NCI-H345 treated with DMSO at 0.1 percent for 48 hours (cell line): ENCODE measurements around the gene DYDC2.
"Not testable (repeated sequence)": the region's sequence is repeated elsewhere in the genome, so short reads cannot be mapped to it uniquely, and the experiment has no call there.

ENCODE experiments used
- DNase-seq: peaks from one replicate; lab custom pipeline; 2025; ENCODE audit not compliant: unreplicated experiment; lab: John Stamatoyannopoulos, UW

The DYDC2 gene

DNA sequence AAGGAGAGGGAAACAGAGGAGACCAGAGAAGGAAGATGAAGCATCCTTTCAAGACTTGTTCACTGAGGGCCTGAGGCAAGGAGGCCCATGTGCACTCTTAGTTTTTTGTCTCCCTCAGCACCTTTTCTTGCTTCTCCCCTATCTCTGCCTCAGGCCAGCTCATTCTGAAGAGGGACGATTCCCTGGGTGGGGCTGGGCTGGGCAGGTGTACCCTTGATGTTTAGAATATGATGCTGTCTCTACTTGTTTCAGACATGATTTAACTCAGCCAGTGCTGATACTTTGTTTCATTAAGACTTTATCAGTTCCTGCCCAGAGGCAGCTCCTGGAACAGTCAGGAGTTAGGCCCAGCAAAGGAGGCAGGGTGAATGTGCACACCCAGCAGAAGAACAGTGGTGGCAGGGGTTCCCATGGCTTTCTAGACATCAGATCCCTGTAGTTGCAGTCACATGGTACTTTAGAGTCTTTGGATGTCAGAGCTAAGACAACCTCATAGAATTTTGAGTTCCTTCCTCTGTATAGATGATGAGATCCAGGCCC lies 55.2 kb downstream of the DYDC2 start:
- no peak for DNase-seq

DNA sequence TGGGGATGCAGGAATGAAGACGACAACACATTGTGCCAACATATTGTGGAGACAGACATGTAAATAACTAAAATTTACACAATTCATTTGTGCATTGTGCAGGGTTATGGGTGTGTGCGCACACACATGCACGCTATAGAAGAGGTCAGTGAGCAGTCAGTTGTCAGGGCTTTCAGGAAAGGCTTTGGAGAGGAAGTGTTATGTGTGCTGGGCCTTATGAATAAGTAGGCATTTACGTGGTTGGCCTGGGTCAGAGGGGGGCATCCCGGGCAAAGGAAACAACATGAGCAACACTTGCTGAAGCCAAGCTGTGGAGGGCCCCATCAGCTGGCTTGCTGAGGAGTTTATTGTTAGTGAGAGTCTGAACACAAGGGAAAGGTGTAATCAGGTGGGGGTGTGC lies 55.9 kb downstream of the DYDC2 start:
- DNase-seq = no peak

DNA sequence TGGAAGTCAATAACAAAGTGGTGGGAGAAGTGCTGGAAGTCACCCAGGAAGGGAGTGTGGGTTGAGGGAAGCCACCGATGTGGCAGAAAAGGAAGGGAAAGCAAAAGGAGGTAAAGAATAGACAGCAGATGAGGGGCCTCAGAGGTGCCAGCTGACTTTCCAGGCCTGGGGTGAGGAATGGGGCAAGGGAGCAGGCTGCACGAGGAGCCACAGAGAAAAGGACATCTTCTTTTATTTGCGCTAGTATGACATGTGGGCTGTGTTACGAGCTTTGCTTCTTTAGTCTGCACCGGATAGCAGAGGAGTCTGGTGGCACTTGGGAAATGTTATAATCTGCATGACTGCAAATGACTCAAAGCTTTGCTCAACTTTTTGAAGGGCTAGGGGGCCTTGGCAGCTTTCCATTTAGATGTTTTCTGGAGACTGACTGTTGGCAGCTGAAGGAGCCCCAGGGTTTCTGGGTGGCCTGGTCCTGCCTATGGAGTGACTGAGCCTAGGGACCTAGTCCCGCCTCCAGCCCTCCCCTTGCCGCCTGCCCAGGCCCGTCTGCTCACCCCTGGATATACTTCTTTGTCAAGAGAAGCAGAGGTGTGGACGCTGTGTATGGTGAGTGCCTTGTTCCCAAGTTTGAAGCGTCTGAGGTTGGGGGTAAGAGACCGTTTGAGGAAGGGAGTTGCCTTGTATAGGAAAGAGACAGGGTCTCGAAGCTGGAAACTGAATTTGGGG lies 56.9 kb downstream of the DYDC2 start:
- no peak for DNase-seq

DNA sequence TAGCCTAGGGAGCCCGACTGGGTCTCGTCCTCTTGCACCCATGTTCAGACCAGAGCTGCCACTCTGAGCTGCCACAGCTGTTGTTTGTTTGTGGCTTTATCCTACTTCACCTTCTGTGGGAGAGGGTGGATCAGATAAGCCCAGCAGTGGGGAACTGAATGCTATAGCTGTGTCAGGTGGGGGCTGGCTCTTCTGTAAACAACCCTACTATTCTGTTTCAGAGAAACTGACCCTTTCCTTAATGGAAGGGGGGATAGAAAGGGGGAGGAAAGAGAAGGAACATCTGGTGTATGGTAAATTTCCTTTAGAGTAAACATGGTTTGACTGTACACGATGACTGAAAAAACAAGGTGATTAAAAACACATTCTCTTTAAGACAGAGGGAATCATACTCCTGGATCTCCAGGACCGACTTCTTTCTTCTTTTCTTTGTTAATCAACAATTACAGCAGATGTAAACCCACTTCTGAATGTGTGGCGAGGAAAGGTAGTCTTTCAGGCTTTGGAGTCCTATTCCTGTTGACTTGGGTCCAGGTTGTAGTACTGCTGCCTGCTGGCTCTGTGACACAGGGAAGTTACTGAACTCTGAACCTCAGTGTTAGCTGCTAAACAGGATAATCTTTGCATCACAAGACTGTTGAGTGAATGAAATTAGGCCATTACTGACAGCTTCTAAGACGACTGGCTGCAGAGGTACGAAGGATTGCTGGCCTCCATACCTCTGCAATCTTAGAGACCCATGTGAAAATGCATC lies 57.7 kb downstream of the DYDC2 start:
- DNase-seq = no peak

DNA sequence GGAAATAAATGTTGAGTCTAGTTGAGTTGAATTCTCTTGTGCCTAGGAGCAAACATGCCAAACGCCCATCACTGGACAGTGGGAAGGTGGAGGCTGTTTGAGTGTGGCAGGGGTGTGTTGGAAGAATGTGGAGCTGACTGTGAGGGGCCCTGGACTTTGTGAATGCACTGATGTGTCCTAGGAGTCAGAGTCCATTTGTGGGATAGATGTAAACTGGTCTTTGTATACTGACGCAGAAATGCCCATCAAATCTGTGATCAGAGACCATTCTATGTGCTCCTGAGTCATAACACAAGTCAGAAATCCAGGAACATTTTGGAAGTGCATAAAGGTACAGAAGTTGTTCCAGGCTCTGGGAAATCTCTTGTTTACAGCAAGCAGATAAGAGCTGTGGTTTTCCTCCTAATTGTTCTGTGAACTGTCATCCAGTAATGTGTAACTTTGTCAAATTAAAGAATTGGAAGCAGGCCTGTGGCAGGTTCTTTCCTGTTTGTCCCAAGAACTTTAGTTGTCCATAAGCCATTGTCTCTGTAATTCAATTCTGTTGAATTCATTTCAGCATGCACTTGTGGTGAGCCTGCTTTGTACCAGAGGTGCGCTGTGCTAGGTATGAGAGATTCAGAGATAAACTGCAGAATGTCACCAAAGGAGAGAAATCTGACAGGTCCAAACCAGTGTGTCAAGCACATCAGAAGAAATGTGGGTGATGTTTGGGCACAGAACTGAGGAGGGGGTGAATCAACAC lies 59.3 kb downstream of the DYDC2 start:
- no peak for DNase-seq

DNA sequence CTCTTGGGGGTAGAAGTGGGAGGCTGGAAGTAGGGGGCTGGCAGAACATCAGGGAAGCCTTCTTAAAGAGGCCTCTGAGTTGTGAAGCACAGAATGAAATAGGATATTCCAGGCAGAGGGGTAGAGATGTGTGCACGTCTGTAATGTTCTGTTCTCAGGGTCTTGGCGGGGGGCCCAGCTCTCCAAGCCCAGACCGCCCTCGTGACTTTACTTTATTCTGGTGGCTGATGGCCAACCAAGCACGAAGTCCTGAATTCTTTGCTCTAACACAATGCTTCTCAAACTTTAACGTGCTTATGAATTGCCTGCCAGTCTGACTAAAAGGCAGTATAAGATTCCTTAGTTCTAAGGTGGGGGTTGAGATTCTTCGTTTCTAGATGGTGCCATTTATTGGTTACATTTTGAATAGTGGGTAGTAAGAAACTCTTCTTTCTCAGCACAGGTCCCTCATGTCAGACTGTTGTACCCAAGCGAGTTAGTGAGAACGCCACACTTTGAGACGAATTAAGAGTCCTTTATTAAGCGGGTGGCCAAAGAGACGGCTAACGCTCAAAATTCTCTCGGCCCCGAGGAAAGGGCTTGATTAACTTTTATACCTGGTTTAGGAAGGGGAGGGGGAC lies 60.0 kb downstream of the DYDC2 start:
- no peak for DNase-seq

DNA sequence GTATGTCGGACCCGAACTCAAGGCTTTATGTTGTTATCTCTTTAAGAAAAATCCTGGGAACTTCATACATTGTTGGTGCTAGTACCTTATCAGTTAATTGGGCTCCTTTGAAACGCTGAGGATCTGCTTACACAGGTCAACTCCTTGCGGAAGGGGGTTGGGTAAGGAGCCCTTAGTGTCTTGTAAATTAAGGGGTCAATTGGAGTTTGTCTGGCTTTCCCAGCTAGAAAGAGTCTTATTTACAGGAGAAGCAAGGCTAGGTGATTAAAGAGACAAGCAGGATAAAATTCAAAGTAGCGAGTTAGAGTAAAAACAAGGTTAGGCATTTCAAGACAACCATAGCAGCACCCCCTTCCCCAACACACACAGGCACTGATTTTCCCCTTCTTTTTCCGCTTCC lies 60.7 kb downstream of the DYDC2 start:
- not testable (repeated sequence) for DNase-seq
